Upper lobe of left lung (tissue), 6 donors: Measurements from ENCODE around the gene MYO18A. TPM values are rescaled to one million over a fixed set of nuclear protein-coding genes. Genes with fewer than 3 reads are reported as not detected.

Experiments
- ATAC-seq, 2 donors: fragments of 200-7000 bp; cut with Tn5 transposase; one replicate each; pipeline ENCODE4 v1.9.1; 2022; ENCODE audit warnings: mild to moderate bottlenecking in 2 of 2, moderate library complexity in 2 of 2; ENCODE audit not compliant: low FRiP score in 2 of 2
- DNase-seq, 2 donors: peaks; one replicate each; pipeline ENCODE4 v3.0.0-alpha.2; 2019 to 2020
- H3K27ac ChIP-seq, 4 donors: fragments of 200-600 bp; sonication (generic); one replicate each; pipeline ENCODE4 v1.5.1; 2016 to 2019
- H3K27me3 ChIP-seq, 4 donors: fragments of 200-600 bp; sonication (generic); one replicate each; pipeline ENCODE4 v1.5.1; 2017 to 2019
- H3K36me3 ChIP-seq, 4 donors: fragments of 200-600 bp; sonication (generic); one replicate each; pipeline ENCODE4 v1.5.1; 2016 to 2019
- H3K4me1 ChIP-seq, 4 donors: fragments of 200-600 bp; sonication (generic); one replicate each; pipeline ENCODE4 v1.5.1; 2018 to 2019
- H3K4me3 ChIP-seq, 4 donors: fragments of 200-600 bp; sonication (generic); one replicate each; pipeline ENCODE4 v1.5.1; 2017 to 2019; ENCODE audit warnings: mild to moderate bottlenecking in 2 of 4, moderate library complexity in 1 of 4
- H3K9me3 ChIP-seq, 4 donors: fragments of 200-600 bp; sonication (generic); one replicate each; pipeline ENCODE4 v1.5.1; 2018 to 2019
- CTCF ChIP-seq, 6 experiments: fragments of 450-650 bp in 4 of 6; fragments of 200-600 bp in 2 of 6; sonication (generic) in 2 of 6; IDR thresholded peaks; one replicate each; pipeline ENCODE4 v1.5.1; 2016 to 2019; ENCODE audit warnings: antibody characterized with exemption in 6 of 6
- EP300 ChIP-seq, 4 donors: sonication (generic); formaldehyde crosslinking; IDR thresholded peaks; one replicate each; pipeline ENCODE4 v1.5.1; 2017; ENCODE audit warnings: antibody characterized with exemption in 4 of 4, control low read depth in 2 of 4
- POLR2A ChIP-seq, 4 donors: fragments of 450-650 bp; IDR thresholded peaks; one replicate each; pipeline ENCODE4 v1.5.1; 2016 to 2017; ENCODE audit warnings: antibody characterized with exemption in 4 of 4, mild to moderate bottlenecking in 2 of 4
- POLR2AphosphoS5 ChIP-seq, 2 donors: sonication (generic); formaldehyde crosslinking; IDR thresholded peaks; one replicate each; pipeline ENCODE4 v1.5.1; 2017; ENCODE audit warnings: antibody characterized with exemption in 2 of 2
- WGBS, 2 donors: methylation state at CpG; one replicate each; pipeline ENCODE4 v1.1.5; 2017 to 2018; 5-methylcytosine and 5-hydroxymethylcytosine counted together
- total RNA-seq, 6 donors: library from RNA; depleted of rRNA in 4 of 6; stranded (reverse); fragments of >200 nt in 4 of 6; gene quantifications; one replicate each; pipeline versions ENCODE4 v1.1.0 to v1.2.1, GENCODE V29; 2016 to 2021
- donor health status: DM: no; HTN: no; CAD: no; lungs with moderate emphysema.
- donor health status: DM: no; HTN: yes; CAD: no; lungs with severe emphysema.

Gene MYO18A
- total RNA-seq, 6 donors from 2014 or later: 37.4 to 214 (median 67.4) TPM

GRCh38 chr17:29114141-29114540 is 66.1 kb downstream of the MYO18A start:
- Histone ChIP-seq H3K4me1 (peaks cover 0 to 23% (median 9%) of the 10 kb centered on the region in 4 donors), H3K9me3 (no peaks in the 10 kb centered on the region), H3K27me3 (no peaks in the 10 kb centered on the region), H3K4me3 (no peak overlapping the region), H3K27ac (no peak overlapping the region), H3K36me3 (peaks cover 13 to 80% (median 61%) of the 10 kb centered on the region in 4 donors)
- TF ChIP-seq POLR2AphosphoS5 (IDR thresholded peaks at IDR 0.05) (no peak), EP300 (IDR thresholded peaks at IDR 0.05) (no peak), CTCF (IDR thresholded peaks at IDR 0.05) (no peak), POLR2A (IDR thresholded peaks at IDR 0.05) (no peak)
- ATAC-seq (no peak), DNase-seq (no peak)
- 86 to 90% methylated on average over 5 of the region's 5 CpGs for WGBS, 2 donors

- no peak overlapping the region for H3K4me3 ChIP-seq
- no peak overlapping the region for H3K27ac ChIP-seq
- H3K9me3 ChIP-seq: no peaks in the 10 kb centered on the region
- H3K36me3 ChIP-seq: peaks cover 13 to 80% (median 60%) of the 10 kb centered on the region in 4 donors
- WGBS, 2 donors: 86 to 89% methylated on average over 3 to 6 of the region's 6 CpGs
- H3K27me3 ChIP-seq: no peaks in the 10 kb centered on the region
- TF ChIP-seq CTCF (IDR thresholded peaks at IDR 0.05) (no peak), POLR2A (IDR thresholded peaks at IDR 0.05) (no peak)
- DNase-seq (no peak), ATAC-seq (no peak)
- peaks cover 2 to 27% (median 12%) of the 10 kb centered on the region in 4 donors for H3K4me1 ChIP-seq
These were observed 66.9 kb downstream of the MYO18A start for GRCh38 chr17:29113334-29113733.

- TF ChIP-seq EP300 (IDR thresholded peaks at IDR 0.05) (no peak), POLR2AphosphoS5 (IDR thresholded peaks at IDR 0.05) (no peak), POLR2A (IDR thresholded peaks at IDR 0.05) (no peak), CTCF (IDR thresholded peaks at IDR 0.05) (no peak)
- Histone ChIP-seq H3K27ac (peak overlapping the region in 1 of 4 donors; percentile 23), H3K4me1 (peaks cover 5 to 29% (median 13%) of the 10 kb centered on the region in 4 donors), H3K4me3 (no peak overlapping the region), H3K27me3 (no peaks in the 10 kb centered on the region), H3K9me3 (no peaks in the 10 kb centered on the region), H3K36me3 (peaks cover 13 to 76% (median 63%) of the 10 kb centered on the region in 4 donors)
- 59 to 72% methylated on average over 10 to 11 of the region's 11 CpGs for WGBS, 2 donors
- no peak for ATAC-seq
- DNase-seq: no peak
These were observed 67.4 kb downstream of the MYO18A start for GRCh38 chr17:29112771-29113295.

- 48 to 57% methylated on average over 14 to 19 of the region's 20 CpGs for WGBS, 2 donors
- DNase-seq (peak; percentile 63 to 87), ATAC-seq (peak; percentile 56 to 78)
- Histone ChIP-seq H3K4me1 (peaks cover 5 to 23% (median 11%) of the 10 kb centered on the region in 4 donors), H3K27ac (peak overlapping the region in 1 of 4 donors; percentile 23), H3K27me3 (no peaks in the 10 kb centered on the region), H3K9me3 (no peaks in the 10 kb centered on the region), H3K4me3 (no peak overlapping the region), H3K36me3 (peaks cover 13 to 81% (median 67%) of the 10 kb centered on the region in 4 donors)
- TF ChIP-seq CTCF (IDR thresholded peaks at IDR 0.05) (peak; percentile 74 to 88 (median 82)), EP300 (IDR thresholded peaks at IDR 0.05) (no peak)
These were observed 68.2 kb downstream of the MYO18A start for GRCh38 chr17:29111816-29112499.
